LHCN-M2 (cell line): ENCODE data around the gene BMX. TPM values are rescaled to one million over a fixed set of nuclear protein-coding genes. Genes with fewer than 3 reads are reported as not detected.
A peak's percentile ranks its signal among the peaks of the same experiment; 100 is the strongest.

ENCODE experiments used
- DNase-seq: peaks from one replicate; pipeline ENCODE4 v3.0.0-alpha.2; 2012; ENCODE audit warnings: low read depth
- total RNA-seq: library from RNA; depleted of rRNA; stranded (reverse); fragments of >200 nt; gene quantifications from 2 replicates; pipeline ENCODE4 v1.2.3, GENCODE V29; 2014

Gene BMX
- total RNA-seq, 1 experiment from 2014 or later: not detected

DNA sequence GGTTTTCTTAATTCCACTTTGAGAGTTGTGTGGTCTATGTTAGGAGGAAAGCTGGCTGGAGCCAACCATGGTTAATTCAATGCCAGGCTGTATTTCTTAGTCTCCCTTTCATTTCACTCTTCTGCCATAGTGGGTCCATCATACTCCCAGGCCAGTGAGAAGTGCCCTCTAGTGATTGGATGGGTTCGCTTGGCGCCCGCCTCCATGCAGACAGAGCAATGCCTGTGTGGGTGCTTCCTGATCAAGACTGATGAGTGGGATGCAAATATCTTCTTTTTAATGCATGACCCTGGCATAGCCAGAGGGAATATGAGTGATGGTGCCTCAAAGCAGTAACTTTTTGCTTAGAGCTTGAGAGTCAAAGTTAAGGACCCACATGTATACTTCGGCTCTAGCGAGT lies 6.4 kb downstream of the BMX start:
- no peak for DNase-seq

DNA sequence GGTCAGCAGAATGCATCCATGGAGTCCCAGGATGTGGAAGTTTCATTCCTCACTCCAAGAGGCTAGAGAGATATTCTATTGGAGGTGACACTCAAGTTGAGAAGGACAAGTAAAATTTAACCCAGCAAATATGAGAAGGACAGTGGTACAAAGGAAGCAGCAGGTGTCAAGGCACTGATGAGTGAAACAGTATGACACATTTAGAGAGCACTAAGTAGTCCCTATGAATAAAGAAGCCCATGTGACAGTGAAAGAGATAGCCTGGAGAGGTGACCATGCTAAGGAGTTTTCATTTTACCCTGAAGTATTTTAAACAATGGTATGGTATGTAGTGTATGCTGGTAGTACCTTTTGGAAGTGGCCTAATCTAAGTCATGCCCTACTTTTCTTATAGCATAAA lies 9.2 kb downstream of the BMX start:
- no peak for DNase-seq

DNA sequence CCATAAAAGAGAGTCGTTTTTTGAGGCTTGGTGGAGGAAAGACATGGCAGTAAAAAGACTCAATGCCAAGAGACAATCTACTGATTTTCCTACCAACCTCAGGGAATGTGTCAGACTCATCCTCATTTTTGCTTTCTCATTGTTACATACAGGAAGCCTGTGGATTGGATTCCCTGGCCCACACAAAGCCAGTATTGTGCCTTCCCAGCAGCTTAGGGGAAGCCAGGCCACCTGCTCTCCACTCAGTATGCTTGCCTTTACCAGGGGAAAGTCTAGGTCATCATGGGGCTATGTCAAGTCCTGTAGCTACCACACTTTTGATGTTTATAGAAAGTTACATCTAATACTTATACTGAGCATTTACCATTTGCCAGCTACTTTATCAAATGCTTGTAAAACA lies 11.0 kb downstream of the BMX start:
- peak; percentile 0 for DNase-seq

DNA sequence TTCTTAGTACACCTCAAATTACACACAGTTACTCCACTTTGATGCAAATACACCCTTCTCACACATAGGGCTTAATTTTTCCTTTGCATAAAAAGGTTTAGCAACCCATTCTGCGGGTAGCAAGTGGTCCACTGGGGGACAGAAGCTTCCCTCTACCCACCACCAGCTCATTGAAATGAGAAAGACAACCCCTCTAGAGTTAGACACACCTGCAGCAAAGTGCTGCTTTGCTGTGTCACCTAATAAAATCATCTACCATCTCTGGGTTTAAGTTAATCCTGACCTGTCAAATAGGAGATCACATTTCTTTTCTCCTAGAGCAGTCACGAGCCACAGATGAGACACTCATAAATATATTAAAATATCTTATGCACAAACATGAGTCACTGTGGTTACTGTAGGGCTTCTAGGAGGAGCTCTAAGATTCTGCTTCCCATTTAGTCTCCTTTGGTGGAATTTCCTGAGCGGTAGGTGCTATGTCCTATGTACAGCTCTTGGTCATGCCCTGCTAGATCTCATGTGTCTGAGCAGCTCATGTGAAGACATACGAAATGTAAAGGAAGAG lies 11.9 kb downstream of the BMX start:
- peak; percentile 11 for DNase-seq

DNA sequence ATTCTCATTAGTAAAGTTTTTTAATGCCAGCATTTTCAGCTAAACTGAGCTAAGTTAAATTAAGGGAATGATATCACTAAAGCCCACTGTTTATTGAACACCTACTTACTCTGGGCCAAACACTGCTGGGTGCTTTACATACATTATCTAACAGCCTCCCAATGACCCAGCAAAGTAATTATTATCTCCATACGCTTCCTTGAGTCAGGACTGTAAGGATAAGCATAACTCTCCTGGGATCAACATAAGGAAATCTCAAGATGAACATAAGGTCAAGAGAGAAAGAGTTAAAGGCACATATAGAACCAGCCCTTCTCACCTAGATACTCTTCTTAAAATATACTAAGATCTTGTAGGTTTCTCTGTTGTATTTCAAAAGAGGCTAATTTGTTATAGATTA lies 13.7 kb downstream of the BMX start:
- DNase-seq: no peak

DNA sequence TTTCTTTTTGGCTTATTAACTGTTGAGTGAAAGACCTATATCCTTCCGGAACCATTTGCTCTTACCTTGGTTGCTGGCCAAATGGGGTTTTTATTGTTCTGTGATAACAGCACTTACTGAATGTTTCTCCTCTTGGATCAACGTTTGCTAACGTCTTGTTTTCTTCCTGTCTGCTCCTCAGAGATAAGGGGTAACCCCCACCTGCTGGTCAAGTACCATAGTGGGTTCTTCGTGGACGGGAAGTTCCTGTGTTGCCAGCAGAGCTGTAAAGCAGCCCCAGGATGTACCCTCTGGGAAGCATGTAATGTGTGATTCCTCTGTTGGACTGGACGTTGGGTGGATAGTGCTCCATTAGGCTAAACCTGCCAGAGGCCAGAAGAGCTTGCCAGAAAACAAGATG lies 15.3 kb downstream of the BMX start:
- no peak for DNase-seq

DNA sequence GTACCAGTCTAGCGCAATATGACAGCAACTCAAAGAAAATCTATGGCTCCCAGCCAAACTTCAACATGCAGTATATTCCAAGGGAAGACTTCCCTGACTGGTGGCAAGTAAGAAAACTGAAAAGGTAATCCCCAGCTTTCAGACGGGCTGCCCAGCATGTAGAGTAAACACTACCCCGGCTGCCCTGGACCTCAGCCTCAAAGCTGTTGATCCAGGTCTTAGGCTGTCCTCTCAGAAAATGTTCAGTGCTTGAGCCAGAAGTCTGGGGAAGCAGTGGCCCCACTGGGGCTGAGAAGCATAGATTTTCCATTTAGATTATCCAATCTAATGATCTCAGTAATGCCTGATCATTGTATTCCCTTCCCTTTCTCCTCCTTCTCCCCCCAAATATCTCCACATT lies 21.9 kb downstream of the BMX start:
- DNase-seq: no peak

DNA sequence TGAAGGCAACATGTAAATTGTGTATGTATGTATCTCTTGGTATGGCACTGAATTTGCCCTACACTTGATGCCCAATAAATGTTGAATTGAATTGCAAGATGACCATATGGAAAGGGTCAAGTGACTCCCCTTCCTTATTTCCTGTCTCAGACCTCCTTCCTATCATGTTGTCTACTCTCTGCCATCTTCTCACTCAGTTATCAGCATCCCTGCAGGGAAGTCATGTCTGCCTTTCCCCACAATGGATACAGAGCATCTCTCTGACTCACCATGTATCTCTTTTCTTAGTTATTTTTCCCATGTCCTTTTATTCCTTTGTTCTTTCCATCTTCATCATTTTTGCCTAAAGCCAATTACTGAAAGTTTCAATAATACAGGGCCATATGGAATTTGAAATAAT lies 22.5 kb downstream of the BMX start:
- DNase-seq: no peak

DNA sequence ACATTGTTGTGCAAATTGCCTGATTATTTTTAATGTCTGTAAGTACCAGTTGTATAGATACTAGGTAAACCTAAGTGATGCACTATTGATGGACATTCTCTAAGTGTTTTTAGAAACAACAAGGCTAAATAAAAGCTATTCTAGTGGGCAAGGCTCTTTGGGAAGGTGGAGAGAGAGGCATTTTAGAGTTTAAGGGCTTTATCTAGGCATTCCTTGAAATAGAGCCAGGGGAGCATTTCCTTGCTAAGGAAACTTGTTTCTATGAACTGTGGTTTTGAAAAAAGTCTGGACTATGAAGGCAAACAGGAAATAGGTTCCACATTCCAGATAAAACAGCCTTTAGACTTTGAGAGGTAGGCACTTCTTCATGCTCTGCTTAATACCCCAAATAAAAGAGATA lies 23.8 kb downstream of the BMX start:
- no peak for DNase-seq

DNA sequence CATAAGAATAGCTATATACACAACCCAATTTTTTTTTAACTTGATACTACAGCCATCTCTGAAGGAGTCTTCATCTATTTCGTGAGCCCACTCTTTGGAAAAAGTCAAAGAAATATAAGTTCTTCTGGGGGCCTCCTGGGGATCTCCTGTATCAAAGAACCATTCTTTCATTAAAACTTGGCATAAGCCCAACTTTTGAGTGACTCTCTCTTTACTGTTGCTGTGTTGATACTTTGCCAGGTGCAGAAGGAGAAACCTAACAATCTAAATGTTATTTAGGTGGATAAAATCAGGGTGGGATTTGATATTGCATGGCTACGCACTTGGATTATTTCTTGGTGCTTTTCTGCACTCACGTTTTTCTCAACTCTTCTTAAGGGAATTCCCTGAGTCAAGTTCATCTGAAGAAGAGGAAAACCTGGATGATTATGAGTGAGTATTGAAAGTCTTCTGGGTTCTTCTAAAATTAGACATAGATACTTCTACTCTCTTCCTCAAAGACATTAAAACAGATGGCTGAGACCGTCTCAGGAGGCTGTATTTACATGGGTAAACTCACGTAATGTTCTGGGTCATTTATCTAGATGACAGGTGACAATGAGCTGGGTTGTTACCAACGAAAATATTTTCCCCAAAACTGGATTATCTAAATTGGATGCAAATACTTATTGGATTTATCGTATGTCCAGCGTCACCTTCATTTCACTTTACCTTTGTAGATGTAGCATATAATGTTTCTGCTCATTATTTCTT lies 25.2 kb downstream of the BMX start:
- DNase-seq: no peak

DNA sequence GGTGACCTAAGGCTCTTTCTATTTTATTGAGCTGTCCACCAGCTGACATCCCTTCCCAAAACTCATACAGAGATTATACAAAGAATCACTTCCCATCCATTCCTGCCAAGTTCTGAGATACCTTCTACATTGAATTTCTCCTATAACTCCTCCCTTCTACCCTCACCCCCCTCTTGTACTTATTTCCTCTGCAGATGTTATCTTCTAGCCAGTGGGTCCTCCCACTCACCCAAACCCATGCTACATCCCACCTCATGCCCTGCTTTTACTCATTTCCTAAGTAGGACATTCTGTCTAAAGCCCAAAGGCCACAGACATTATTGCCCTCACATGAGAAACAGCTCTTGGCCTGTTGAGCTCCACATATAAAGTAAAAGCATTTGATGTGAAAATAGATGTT lies 28.6 kb downstream of the BMX start:
- no peak for DNase-seq

DNA sequence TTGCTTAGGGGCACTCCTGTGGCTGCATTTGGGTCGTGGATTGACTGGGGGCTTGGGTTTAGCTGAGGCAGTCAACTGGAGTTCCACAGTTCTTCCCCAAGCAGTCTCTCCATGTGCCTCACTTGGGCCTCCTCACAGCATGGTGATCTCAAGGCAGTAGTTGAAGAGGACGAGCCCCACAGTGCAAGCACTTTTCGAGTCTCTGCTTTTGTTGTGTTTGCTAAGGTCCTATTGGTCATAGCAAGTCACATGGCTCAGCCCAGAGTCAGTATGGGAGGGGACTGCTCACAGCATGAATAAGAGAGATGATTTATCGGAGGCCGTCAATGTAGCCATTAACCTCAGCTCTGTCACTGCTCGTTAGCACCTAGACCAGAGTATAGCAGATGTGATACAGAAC lies 29.7 kb downstream of the BMX start:
- DNase-seq: peak; percentile 3

DNA sequence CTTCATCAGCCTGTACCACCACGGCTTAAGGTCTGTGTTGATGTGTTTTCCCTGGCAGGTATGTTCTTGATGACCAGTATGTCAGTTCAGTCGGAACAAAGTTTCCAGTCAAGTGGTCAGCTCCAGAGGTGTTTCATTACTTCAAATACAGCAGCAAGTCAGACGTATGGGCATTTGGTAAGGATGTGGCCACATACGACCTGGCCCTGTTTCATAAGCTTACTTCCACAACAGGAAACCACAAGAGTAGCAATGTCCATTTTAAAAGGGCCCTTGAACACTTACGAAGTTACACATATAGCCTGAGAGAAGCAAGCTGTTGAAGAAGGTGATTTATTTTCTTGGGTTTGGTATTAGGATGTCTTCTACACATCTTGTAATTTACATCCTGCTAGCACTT lies 46.1 kb downstream of the BMX start:
- DNase-seq: no peak

DNA sequence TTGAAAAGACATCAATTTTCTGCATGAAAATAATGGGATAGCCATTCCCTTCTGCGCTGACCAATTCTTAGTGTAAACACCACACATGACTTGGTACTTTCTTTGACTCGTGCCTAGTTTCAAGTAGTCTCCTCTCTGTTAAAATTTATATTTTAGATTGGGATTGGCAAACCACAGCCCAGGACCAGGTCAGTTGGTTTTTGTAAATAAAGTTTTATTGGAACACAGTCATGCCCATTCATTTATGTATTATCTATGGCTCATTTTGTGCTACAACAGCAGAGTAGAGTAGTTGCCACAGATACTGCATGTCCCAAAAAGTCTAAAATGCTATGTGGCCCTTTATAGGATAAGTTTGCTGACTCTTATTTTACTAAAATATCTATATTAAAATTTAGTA lies 46.7 kb downstream of the BMX start:
- DNase-seq: no peak

DNA sequence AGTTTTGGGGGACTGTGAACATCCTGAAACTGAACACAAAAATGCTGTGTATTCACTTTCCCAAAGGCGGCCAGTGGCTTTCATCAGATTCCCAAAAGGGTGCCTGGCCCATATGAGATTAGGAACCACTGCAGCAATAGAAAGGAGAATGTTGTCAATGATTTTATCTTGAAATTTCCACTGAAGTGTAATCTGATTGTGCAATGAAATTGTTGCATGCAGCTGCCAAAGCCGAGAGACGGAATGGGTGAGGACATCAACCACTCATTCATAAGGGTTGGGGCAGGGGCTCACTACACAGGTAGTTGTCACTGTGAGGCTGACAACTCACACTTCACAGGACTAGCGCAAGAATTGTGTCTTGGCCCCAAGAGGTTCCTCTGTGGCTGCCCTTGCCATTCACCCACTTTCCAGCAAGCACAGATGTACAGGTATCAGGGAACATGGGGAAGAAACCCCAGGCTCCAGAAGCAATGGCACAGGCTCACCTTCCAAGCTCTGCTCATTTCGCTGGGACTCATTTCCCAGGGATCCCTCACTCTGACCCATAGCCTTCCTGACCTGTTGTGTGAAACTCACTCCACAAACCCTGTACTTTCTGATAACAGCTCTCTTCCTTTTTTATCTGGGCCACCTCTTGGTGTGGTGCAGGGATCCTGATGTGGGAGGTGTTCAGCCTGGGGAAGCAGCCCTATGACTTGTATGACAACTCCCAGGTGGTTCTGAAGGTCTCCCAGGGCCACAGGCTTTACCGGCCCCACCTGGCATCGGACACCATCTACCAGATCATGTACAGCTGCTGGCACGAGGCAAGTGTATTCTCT lies 48.8 kb downstream of the BMX start:
- no peak for DNase-seq

DNA sequence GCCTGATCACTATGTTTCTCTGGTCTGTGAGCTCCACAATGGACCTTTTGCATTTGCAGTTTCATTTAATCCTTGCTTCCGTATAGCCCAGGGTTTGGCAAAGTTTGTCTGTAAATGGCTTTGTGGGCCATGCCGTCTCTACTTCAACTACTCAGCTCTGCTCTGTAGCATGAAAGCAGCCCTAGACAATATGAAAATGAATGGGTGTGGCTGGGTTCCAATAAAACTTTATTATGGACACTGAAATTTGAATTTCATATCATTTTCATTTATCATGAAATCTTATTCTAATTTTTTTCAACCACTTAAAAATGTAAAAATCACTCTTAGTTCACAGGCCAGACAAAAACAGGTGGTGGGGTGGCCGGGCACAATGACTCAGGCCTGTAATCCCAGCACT lies 58.6 kb downstream of the BMX start:
- no peak for DNase-seq

DNA sequence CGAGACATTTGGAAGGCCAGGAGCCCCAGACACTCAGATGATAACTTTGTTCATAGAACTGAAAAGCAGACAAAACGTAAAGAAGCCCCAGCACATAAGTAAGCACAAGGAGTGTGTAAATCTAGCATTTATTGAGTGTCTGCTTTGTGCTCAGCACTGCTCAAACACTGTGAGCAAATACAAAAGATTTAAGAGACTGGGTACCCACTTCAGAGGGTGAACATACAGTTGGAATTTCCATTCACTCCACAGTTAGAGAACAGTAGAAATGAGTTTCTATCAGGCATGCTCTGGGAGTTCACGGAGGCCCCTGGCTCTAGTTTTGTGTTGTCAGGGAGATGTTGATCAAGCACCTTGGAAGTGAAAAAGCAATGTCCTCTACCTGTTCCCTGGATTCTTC lies 60.3 kb downstream of the BMX start:
- DNase-seq: no peak

DNA sequence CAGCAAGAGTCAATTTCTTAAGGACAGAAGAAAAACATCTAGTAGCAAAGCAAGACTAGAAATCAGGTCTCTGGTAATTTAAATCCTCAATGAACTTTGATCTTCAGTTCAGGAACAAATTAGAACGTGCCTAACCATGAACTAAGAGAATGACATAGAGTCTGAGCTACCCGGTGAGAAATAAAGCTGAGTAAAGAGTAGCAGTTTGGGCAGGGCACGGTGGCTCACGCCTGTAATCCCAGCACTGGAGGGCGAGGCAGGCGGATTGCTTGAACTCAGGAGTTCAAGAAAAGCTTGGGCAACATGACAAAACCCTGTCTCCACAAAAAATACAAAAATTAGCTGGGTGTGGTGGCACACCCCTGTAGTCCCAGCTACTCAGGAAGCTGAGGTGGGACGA lies 62.4 kb downstream of the BMX start:
- no peak for DNase-seq

DNA sequence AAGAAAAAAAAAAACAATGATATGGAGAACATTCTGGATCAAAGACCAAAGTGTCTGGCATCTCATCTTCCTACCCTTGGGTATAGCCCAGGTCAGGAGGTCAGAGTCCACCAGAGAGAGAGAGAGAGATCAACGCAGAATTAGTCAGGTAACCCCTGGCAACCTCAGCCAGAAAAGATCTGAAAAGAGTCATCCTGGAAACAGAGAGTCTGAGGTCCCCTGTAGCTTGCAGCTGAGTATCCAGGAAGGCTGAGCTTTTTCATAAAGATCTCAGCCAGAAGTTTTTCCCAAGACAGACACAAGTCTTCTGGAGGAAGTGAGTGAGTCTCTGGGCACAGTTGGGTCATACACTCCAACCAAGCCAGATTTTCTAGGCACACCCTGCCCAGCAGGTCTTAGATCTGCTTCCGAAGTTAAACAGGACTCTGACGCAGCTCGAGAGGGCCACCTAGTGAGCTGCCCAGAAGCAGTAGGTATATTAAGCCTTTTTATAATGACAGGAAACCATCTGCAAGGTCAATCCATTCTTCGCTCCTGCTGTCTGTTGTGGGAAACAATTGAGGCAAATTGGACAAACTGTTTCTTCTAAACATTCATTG lies 64.5 kb downstream of the BMX start:
- peak; percentile 16 for DNase-seq

DNA sequence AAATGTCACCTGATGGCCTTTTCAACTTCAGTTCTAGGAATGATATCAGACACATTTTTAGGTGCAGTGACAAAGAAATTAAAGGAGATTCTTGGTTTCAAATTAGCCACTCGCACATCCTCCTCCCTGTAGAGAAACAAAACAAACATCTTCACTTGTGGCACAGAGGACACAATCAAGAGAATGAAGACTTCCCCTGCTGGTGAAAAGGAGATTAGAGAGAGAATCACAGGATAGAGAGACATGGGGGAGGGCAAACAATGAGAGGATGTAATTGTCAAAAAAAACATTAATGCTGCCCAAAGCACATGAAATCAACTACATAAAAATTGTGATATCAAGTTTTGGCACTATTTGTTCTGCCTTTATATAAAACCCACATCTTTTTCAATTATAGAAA lies 65.6 kb downstream of the BMX start:
- no peak for DNase-seq

DNA sequence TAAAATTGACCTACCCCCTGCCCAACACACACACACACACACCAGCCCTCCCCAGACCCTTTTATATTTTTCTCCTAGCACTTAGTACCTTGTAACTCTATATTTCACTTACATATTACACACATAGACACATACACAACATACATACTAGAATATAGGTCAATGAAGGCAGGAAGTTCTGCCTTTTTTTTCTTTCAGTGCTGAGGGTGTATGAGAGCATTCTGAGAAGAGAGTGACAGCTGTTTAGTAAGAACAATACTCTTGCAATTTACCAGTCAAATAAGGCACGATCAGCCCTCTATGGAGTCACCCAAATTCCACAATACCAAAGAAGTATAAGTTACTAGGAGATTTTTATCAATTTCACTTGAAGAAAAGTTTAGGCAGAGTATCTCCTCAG lies 66.7 kb downstream of the BMX start:
- no peak for DNase-seq

DNA sequence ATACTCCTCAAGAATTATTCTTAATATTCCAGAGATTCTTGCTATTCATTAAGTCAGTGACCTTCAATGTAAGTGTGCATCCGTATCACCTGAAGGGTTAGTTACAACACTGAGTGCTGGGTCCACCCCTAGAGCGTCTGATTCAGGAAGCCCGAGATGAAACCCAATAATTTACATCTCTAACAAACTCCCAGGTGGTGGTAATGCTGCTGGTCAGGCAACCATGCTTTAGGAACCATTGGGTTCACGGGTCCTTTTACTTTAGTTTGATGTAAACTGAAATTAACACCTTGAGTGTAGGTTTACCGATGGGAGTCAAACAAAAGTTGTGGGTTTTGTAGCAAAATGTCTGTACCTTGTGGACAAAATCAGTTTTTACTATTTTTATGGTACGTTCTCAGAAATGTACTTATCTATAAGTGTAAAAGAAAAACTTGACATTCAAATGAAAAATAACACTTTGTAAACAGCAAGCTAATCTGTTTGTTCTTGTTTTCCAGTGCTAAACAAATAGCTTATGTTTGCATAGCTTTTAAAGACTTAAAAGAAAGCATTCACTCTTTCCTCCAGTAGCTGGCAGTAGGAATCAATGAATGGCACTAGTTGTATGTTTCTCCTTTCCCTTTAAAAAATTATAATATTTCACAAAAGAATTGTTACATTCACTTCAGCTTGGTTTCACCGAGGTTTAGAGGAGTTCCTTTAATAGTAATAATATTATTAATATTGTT lies 67.4 kb downstream of the BMX start:
- no peak for DNase-seq
